ENCODE results near the gene DYNC2H1. TPM values are rescaled to one million over a fixed set of nuclear protein-coding genes. Genes with fewer than 3 reads are reported as not detected.

The DYNC2H1 gene
- polyA plus RNA-seq, 4 donors = 28.9 to 45.7 (median 39.7) TPM

DNA sequence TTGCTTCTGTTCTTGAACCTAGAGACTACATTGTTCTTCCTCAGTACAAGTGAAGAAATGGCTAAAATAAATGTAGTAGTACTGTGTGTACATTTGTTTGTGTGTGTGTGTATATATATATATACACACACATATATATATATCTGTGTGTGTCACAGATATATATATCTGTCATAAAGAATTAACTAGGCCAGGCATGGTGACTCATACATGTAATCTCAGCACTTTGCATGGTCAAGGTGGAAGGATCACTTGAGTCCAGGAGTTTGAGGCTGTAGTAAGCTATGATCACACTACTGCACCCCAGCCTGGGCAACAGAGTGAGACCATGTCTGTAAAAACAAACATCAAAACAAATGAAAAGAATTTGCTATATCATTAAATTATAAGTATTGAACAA, 164.8 kb downstream of the DYNC2H1 start:
- no peak for DNase-seq (ENCODE audit: low read depth in 4 of 4, low spot score in 3 of 4)

DNA sequence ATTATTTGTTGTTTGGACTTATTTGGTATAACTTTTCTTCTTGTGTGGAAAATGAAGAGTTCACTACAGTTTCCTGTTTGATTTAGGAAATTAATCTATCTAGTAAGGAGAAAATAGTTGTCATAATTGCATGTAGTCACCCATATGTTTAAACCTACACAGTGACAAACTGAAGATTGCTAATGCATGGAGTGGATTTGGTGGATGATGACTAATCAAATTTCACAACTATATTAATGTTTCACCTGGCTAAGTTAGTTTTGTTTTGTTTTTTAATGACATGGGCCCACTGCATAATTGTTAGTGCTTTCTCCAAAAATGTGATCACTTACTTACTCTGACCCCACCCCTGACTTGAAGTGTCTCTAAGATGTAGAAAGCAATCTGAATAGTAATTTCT, 170.6 kb downstream of the DYNC2H1 start:
- DNase-seq (ENCODE audit: low read depth in 4 of 4, low spot score in 3 of 4) = no peak

DNA sequence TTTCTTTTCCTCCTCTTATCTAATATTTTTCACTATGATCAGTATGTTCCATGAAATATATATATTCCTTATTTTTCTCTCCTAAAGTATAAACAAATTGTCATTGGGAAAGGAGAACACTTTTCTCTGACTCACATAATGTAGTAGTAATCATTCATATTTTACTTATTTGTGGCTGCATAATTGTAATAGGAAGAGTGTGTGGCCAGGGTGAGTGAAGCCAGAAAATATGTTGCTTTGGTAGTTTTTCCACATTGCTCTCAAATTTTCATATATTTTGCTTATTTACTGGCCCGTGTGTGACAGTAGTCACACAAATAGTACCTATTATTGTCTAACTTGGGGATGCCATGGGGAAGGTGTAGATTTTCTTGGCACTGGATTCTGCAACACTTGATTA, 172.1 kb downstream of the DYNC2H1 start:
- no peak for DNase-seq (ENCODE audit: low read depth in 4 of 4, low spot score in 3 of 4)

DNA sequence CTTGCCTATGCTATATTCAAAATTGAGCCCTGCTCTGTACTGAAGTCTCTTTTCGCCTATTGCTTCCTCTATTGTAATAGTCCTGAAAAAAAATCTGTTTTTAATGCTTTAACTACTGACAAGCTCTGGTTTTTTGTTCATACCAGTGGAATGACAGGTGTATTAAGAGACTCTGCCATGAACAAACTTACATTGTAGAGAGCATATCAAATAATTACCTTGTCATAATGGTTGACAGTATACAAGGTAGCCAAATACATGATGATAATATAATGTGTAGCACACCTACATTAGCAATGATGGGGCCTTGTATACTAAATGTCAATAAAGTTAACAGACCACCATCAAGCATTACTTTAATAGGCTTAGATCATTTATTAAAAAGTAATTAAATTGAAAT, 175.0 kb downstream of the DYNC2H1 start:
- DNase-seq (ENCODE audit: low read depth in 4 of 4, low spot score in 3 of 4) = no peak

DNA sequence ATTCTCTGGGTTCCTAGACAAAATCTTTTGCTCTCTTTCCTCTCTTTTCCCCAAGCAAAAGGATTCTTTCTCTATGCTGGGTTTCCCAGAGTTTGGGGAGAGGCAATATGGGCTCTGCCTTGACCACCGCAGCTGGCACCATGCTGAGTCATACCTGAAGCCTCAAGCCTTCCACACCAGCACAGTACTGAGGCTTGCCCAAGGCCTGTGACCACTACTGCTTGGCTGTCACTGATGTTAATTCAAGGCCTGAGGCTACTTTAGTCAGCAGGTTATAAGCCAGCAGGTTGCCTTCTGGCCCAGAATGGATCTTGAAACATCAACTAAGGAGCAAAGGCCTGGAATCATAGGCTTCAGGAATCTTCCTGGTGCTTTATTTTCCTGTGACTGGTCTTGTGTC, 185.3 kb downstream of the DYNC2H1 start:
- DNase-seq (ENCODE audit: low read depth in 4 of 4, low spot score in 3 of 4) = no peak

DNA sequence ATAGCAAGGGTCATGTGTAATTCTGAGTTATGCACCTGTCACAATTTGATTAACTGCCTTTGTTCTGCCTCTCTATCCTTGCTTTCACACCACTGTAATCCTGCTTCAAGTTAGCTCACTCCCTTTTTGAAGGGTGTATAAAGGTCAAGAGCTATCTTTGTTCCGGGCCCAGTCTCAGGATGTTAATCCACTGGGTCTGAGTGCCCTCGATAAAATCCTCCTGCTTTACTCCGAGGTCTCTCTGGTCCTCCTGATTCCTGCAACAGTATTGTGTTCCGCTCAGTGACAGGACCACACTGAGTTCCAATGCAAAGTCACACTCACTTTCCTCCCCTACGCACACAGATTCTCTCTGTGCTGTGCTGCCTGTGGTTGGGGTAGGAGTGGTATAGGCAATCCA, 186.5 kb downstream of the DYNC2H1 start:
- DNase-seq (ENCODE audit: low read depth in 4 of 4, low spot score in 3 of 4) = no peak

DNA sequence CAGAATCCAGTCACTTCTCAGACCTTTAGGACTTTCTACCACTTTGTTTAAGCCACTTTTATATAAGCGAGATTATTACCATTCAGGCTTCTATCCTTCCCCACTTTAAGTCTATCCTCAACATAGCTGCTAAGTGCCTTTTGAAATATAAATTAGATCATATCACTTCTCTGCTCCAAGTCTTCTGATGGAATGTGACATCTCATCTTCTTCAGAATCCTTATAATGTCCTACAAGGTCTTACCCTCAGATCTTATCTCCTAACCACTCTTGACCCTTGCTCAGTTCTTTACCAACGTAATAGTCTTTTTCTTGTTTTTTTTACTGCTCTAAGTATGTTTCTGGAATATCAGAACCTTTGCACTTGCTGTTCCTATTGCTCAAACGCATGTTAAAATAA, 188.7 kb downstream of the DYNC2H1 start:
- DNase-seq (ENCODE audit: low read depth in 4 of 4, low spot score in 3 of 4) = no peak

DNA sequence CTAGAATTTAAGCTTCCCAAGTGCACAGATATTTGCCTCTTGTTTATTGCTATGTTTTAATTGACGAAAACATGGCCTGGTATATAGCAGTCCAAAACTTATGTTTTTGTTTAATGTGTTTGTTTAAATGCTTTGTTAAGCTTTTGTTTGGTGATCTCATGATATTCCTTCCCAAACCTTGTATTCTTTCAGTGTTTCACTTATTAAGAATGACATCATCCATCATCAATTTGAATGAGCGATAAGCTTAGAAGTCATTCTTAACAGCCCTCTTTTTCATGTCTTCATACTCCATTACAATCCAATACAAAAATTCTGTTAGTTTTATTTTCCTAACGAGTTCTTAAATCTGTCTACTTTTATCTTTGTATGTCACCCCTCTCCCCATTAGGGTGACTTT, 206.0 kb downstream of the DYNC2H1 start:
- DNase-seq (ENCODE audit: low read depth in 4 of 4, low spot score in 3 of 4) = no peak

DNA sequence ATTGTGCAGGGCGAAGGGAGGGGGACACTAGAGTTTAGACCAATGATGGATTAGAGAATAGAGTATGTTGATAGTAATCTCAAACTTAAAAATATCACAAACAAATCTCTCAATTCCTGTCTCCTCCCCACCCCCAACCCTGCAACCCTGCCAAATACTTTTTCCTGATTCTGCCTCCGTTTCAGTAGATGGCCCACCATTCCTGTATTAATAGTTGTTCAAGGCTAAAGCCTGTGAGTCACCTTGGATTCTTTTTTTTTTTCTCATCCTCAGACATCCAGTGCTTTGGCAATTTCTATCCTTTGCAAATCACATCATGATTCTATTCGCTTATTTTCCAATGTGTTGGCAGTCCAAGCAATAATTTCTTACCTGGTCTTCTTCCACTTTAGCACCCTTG, 207.9 kb downstream of the DYNC2H1 start:
- no peak for DNase-seq (ENCODE audit: low read depth in 4 of 4, low spot score in 3 of 4)

DNA sequence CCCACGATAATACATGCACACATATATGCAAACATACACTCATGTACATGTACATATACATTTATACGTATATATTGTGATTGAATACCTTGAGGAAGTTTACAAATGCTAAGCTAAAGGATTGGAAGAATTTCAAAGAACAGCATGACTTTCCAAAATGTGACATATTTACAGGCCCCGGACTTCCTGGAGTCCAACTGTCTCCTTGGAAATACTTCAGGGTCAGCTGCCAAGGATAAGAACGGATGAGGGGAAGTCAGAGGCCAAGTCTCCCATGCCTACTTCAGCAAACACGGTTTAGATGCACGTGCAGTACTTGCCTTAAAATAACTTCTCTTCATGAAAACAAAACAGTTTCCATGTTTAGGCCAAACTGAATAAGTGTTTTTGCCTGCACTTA, 213.6 kb downstream of the DYNC2H1 start:
- no peak for DNase-seq (ENCODE audit: low read depth in 4 of 4, low spot score in 3 of 4)

DNA sequence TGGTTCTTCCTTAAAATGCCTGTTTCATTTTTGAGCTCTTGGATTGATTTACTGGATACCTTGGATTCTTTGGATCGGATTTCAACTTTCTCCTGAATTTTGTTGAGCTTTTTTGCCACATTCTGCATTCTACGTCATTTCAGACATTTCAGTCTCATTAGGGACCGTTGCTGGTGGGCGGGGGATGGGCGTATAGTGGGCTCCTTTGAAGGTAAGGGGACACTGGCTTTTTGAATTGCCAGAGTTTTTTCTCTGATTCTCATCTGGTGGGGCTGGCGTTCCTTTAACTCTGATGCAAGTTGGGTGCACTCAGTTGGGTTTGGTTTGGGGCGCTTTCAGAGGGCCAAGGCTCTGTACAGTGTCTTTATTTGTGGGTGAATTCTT, 216.5 kb downstream of the DYNC2H1 start:
- no peak for DNase-seq (ENCODE audit: low read depth in 4 of 4, low spot score in 3 of 4)

DNA sequence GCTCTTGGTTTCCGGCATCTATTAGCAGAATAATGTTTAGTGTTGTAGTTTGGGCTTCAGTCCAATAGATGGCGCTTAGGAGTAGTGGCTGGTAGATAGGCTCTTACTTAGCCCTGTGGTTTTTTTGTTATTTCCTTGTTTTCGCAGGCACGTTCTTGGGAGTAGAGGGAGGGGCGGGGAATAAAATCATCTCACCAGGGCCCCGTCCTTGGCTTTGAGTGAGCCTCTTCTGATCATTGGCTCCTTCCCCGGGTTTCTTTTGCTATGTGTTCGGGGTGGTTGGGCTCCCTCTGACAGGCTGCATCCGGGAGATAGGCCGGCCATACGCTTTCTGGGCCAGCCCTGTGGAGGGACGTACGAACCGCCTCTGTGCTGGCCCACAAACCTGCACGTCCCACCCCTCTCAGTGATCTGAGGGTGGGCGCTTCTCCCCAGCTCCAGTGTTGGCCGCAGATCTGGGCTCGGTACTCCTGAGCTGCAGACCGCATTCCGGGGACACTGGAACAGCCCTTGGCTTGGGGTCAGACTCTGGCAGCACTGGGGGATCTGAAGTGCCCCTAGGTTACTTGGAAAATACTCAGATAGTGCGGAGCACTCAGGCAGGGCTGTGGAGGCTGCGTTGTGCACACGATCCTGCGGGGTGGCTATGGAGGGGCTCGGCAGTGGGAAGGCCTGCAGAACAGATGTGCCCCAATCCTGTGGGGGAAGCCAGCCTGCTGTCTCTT, 217.0 kb downstream of the DYNC2H1 start:
- DNase-seq (ENCODE audit: low read depth in 4 of 4, low spot score in 3 of 4) = peak in 3 of 4 donors; percentile 26 to 32 (median 31)

DNA sequence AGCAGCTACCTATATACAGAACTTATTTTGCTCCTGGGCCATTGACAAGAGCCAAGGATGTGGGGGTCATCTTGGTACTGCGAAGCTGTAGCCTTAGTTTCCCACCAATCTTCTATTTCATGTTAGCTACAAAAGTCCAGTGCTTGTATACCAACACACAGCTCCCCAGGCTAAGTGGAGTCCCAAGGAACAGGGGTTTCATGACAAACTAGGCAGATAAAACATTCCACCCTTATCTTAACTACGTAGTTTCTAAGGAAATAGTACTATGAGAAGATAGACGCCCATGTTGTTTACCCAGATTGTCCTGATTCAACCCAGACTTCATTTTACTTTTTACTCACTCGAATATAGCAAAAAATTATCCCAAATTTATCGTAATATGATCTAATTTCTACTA, 218.5 kb downstream of the DYNC2H1 start:
- DNase-seq (ENCODE audit: low read depth in 4 of 4, low spot score in 3 of 4) = no peak

DNA sequence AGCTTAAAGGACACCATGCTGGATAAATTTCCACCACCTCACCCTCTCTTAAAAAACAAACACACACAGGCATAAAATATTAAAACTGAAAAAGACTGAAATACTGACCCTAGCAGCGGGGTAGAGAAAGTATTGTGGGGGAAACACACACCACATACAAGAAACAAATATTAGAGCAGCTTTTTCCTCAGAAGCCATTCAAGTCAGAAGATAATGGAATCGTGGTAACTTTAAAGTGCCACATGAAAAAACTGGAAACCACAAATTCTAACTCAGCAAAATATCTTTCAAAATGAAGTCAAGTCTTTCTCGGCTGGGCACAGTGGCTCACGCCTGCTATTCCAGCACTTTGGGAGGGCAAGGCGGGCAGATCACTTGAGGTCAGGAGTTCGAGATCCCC, 223.2 kb downstream of the DYNC2H1 start:
- no peak for DNase-seq (ENCODE audit: low read depth in 4 of 4, low spot score in 3 of 4)

DNA sequence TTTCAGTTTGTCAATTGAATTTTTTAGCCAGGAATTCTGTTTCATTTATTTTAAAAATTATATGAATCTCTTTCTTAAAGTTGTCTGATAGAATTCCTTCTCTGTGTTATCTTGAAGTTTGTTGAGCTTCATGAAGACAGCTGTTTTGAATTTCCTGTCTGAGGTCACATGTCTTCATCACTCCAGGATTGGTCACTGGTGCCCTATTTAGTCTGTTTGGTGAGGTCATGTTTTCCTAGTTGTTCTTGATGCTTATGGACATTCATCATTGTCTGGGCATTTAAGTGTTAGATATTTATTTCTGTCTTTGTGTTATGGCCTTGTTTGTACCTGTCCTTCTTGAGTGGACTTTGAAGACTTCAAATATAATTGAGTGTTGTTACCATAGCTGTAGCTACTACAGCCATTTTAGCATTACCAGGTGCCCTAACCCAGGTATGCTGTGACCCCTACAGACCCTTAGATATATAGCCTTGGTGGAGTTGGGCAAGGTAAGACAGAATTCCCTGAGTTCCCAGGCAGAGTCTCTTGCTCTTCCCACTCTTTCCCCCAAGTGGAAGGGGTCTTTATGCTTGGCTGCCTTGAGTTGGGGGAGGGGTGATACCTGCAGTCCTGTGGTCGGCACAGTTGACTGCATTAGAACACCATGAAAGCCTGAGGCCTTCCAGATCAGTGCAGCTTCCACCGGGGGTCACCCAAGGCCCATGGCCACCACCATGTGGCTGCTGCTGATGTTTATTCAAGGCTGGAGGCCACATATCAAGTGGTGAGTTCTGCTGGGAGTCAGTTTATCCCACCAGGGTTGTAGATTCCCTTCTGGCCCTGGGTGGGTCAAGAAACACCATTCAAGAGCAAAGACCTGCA, 229.6 kb downstream of the DYNC2H1 start:
- DNase-seq (ENCODE audit: low read depth in 4 of 4, low spot score in 3 of 4) = no peak

DNA sequence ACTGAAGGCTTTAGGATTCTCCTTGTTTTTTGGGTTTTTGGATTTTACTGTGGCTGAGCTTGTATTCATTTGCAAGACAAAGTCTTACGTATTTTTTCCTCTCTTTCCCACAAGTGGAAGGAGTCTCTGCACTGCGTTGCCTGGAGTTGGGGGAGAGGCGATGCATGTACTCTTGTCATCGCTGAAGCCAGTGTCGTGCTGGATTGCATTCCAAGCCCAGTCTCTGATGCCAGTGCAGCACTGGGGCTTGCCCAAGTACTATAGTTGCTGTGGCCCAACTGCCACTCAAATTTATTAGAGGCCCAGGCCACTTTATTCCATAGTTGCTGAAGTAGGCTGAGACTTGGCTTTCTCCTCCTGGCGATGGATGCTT, 230.2 kb downstream of the DYNC2H1 start:
- no peak for DNase-seq (ENCODE audit: low read depth in 4 of 4, low spot score in 3 of 4)

DNA sequence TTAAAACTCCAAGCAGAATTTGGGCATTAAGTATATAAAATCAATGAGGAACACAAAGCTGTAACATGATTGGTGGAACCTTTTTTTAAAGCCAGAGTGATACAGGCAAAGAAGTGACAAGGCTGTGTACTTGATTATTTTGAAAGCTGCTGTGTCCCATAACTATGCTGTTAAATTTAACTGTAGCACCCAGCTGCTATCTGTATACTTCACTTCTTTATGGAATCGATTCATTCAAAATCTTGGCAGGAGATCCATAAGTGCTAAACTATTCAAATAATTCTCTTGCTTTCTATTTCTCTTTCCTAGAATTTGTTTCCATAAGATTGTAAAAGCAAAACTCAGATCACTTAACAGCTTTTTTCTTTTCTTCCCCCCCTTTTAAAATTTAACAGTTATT, 231.7 kb downstream of the DYNC2H1 start:
- DNase-seq (ENCODE audit: low read depth in 4 of 4, low spot score in 3 of 4) = no peak

DNA sequence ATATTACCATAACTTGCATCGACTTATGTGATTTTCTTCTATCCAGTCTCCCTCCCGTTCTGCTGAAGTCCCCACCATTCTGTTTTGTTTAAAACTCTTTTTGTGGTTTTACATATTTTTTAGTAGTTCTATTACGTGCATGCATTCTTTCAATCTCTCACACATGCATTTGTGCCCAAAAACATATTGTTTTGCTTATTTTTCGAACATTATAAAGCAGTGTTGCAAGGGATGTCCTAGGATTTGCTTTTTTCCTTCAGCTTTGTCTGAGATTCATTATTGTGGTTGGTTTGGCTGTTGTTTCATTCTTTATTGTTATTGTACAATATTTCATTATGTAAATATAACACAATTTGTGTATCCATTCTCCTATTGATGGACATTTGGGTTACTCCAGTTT, 235.7 kb downstream of the DYNC2H1 start:
- DNase-seq (ENCODE audit: low read depth in 4 of 4, low spot score in 3 of 4) = no peak

DNA sequence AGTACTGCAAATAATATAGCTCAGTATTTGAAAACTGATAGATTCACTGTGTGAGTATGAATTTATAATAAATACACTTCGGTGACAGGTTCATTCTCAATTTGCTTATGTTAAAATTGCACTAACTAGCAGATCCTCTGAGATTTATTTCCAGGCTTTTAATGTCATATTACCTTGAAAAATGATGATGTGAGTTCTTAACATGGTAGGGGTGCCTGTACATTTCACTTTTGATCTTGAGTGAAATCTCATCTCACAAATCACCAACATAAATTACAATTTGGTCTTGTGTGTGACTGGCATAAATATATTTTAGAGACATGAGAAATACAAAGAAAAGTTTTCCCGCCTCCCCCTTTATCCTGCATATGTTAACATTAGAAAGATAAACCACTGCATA, 240.4 kb downstream of the DYNC2H1 start:
- DNase-seq (ENCODE audit: low read depth in 4 of 4, low spot score in 3 of 4) = no peak

DNA sequence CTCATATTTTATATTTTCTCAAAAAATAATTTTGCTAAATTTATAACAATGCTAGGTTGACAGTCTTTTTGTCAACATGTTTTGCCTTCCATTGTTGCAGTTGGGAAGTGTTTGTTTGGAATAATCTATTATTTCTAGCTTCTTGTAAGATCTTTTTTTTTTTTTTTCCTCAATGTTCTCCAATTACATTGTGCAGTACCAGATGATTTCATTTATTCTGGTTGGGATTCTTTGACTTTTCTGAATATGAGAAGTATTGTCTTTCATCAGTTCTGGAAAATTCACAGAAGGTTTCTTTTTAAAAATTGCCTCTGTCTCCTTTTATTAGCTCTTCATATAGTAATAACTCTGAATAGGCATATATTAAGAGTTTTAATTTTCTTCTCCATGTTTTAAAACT, 245.4 kb downstream of the DYNC2H1 start:
- no peak for DNase-seq (ENCODE audit: low read depth in 4 of 4, low spot score in 3 of 4)

DNA sequence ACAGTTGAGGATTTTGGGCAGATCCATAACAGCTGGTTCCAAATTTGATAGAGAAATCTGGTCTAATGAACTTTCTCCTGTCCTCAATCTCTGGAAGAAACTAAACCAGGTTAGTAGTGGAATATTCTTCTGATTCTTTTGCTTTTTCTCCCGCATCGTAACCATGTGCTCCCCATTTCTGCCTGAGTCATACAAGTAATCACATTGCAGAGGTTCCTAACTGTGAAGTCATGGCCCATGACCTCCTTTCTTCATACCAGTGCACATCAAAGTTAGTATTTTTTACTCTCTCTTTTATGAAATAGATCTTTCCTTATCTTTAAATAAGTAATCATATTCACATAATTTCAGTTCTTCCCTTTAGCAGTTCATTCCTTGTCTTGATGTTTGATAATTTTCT, 249.0 kb downstream of the DYNC2H1 start:
- no peak for DNase-seq (ENCODE audit: low read depth in 4 of 4, low spot score in 3 of 4)

DNA sequence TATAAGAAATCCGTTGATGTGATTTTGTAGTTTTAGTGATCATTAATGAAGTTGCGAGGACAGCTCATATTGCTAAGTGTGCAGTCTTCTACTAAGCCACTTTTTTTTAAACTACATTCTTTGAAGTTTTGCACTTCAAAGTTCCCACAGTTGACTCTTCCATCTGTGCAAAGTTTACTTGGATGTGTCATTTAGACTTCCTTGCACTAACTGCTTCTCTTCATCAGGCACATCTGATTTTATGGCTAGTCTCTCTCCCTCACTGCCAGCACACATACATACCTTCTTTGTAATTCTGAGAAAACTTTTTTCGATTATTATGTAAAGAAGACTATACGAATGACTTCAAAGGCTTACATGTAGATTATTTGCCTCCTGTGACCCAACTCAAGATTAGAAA, 250.0 kb downstream of the DYNC2H1 start:
- DNase-seq (ENCODE audit: low read depth in 4 of 4, low spot score in 3 of 4) = no peak

All from left renal pelvis (tissue), 4 donors.